Measurements from ENCODE around the gene ST6GALNAC1. TPM values are rescaled to one million over a fixed set of nuclear protein-coding genes. Genes with fewer than 3 reads are reported as not detected.

The ST6GALNAC1 gene
- total and polyA plus RNA-seq, 12 donors = 1.9 to 7.3 (median 3.5) TPM

GRCh38 chr17:76659928-76660655 lies 16.5 kb upstream of the ST6GALNAC1 start:
- Histone ChIP-seq H3K4me3 (no peak overlapping the region), H3K9me3 (no peaks in the 10 kb centered on the region), H3K36me3 (no peaks in the 10 kb centered on the region), H3K27ac (peak overlapping the region in 3 of 10 donors; percentile 26 to 48 (median 39)), H3K27me3 (peaks cover 0 to 5% (median 0%) of the 10 kb centered on the region in 7 donors), H3K4me1 (peaks cover 0 to 30% (median 20%) of the 10 kb centered on the region in 9 donors)
- 32 to 42% methylated on average over 13 of the region's 13 CpGs for WGBS, 2 donors
- intact Hi-C loops (cut with DNase I) = no loop called here
- peak in 6 of 8 donors; percentile 47 to 82 (median 78) for ATAC-seq
- TF ChIP-seq CTCF (IDR thresholded peaks at IDR 0.05) = no peak
- DNase-seq = no peak

- H3K4me3 ChIP-seq = no peak overlapping the region
- H3K27me3 ChIP-seq = no peaks in the 10 kb centered on the region
- H3K9me3 ChIP-seq = no peaks in the 10 kb centered on the region
- H3K27ac ChIP-seq = peak overlapping the region in 1 of 10 donors; percentile 10
- TF ChIP-seq CTCF (IDR thresholded peaks at IDR 0.05) = no peak
- no peaks in the 10 kb centered on the region for H3K36me3 ChIP-seq
- intact Hi-C loops (cut with DNase I) = no loop called here
- WGBS, 2 donors = 71 to 74% methylated on average over 5 of the region's 5 CpGs
- no peak for DNase-seq
- ATAC-seq = no peak
- H3K4me1 ChIP-seq = peaks cover 0 to 30% (median 20%) of the 10 kb centered on the region in 9 donors
Observed at GRCh38 chr17:76658242-76658662, 14.7 kb upstream of the ST6GALNAC1 start.

GRCh38 chr17:76657505-76658241 lies 14.1 kb upstream of the ST6GALNAC1 start:
- no peaks in the 10 kb centered on the region for H3K27me3 ChIP-seq
- no peak for DNase-seq
- intact Hi-C loops (cut with DNase I) = no loop called here
- no peaks in the 10 kb centered on the region for H3K36me3 ChIP-seq
- no peak for ATAC-seq
- no peak overlapping the region for H3K4me3 ChIP-seq
- WGBS, 2 donors = 89% methylated on average over 8 of the region's 8 CpGs
- peaks cover 0 to under 1% (median 0%) of the 10 kb centered on the region in 11 donors for H3K9me3 ChIP-seq
- peaks cover 0 to 30% (median 20%) of the 10 kb centered on the region in 9 donors for H3K4me1 ChIP-seq
- TF ChIP-seq CTCF (IDR thresholded peaks at IDR 0.05) = no peak
- peak overlapping the region in 1 of 10 donors; percentile 10 for H3K27ac ChIP-seq

GRCh38 chr17:76654408-76654807 lies 10.9 kb upstream of the ST6GALNAC1 start:
- TF ChIP-seq CTCF (IDR thresholded peaks at IDR 0.05) = no peak
- H3K36me3 ChIP-seq = no peaks in the 10 kb centered on the region
- H3K9me3 ChIP-seq = peaks cover 0 to 7% (median 0%) of the 10 kb centered on the region in 11 donors
- no peaks in the 10 kb centered on the region for H3K27me3 ChIP-seq
- DNase-seq = no peak
- intact Hi-C loops (cut with DNase I) = no loop called here
- peaks cover 0 to 10% (median 2%) of the 10 kb centered on the region in 9 donors for H3K4me1 ChIP-seq
- no peak overlapping the region for H3K4me3 ChIP-seq
- H3K27ac ChIP-seq = no peak overlapping the region
- WGBS, 2 donors = 88 to 96% methylated on average over 1 of the region's 1 CpG
- ATAC-seq = no peak

Data from heart right ventricle (tissue), 16 donors.